A673 (cell line): ENCODE results near the gene EID3. TPM values are rescaled to one million over a fixed set of nuclear protein-coding genes. Genes with fewer than 3 reads are reported as not detected.

Experiments used
- BruUV-seq: library from RNA; stranded (reverse); fragments of 400-500 nt; replicated peaks from 2 replicates; lab custom pipeline; 2021; lab: Mats Ljungman, UMichigan
- CTCF ChIA-PET: fragments of 300-600 bp; sonication (Branson Sonifier 250); formaldehyde crosslinking; loops from one replicate; lab custom pipeline; 2022; ENCODE audit warnings: antibody characterized with exemption; lab: Charles Lee
- POLR2A ChIA-PET: fragments of 300-600 bp; sonication (Branson Sonifier 250); formaldehyde crosslinking; loops from one replicate; lab custom pipeline; 2022; ENCODE audit warnings: antibody characterized with exemption; ENCODE audit not compliant: low non-redundant PET; lab: Charles Lee
- DNase-seq: peaks from one replicate; pipeline ENCODE4 v3.0.0-alpha.2; 2015; ENCODE audit warnings: low spot score
- H3K27ac ChIP-seq: fragments of 200-600 bp; sonication (generic); 2 replicates; pipeline ENCODE4 v1.5.1; 2016; ENCODE audit warnings: mixed run types, low read depth, mild to moderate bottlenecking, mixed read lengths, antibody characterized with exemption, low read length; ENCODE audit not compliant: poor library complexity, severe bottlenecking
- H3K27me3 ChIP-seq: fragments of 200-600 bp; sonication (generic); replicated peaks from 2 replicates; pipeline ENCODE4 v1.6.1; 2017; ENCODE audit warnings: mixed run types, low read depth, mild to moderate bottlenecking, mixed read lengths, antibody characterized with exemption, low read length; ENCODE audit not compliant: insufficient read depth, poor library complexity
- H3K36me3 ChIP-seq: fragments of 200-600 bp; sonication (generic); 2 replicates; pipeline ENCODE4 v1.6.1; 2016; ENCODE audit warnings: mixed run types, mild to moderate bottlenecking, mixed read lengths, antibody characterized with exemption, low read length; ENCODE audit not compliant: insufficient read depth, poor library complexity, severe bottlenecking
- H3K4me1 ChIP-seq: fragments of 200-600 bp; sonication (generic); 2 replicates; pipeline ENCODE4 v1.6.1; 2017; ENCODE audit warnings: mixed run types, mild to moderate bottlenecking, mixed read lengths, antibody characterized with exemption, low read length; ENCODE audit not compliant: insufficient read depth, poor library complexity, severe bottlenecking
- H3K4me3 ChIP-seq: fragments of 200-600 bp; sonication (generic); 2 replicates; pipeline ENCODE4 v1.5.1; 2016; ENCODE audit warnings: low read depth, mixed run types, mild to moderate bottlenecking, mixed read lengths, low read length; ENCODE audit not compliant: poor library complexity, severe bottlenecking
- H3K9me3 ChIP-seq: fragments of 200-600 bp; sonication (generic); 2 replicates; pipeline ENCODE4 v1.6.1; 2016; ENCODE audit warnings: mixed run types, low read depth, mild to moderate bottlenecking, mixed read lengths, antibody characterized with exemption, low read length; ENCODE audit not compliant: poor library complexity, severe bottlenecking
- EZH2 ChIP-seq: fragments of 200-600 bp; sonication (generic); IDR thresholded peaks from 2 replicates; pipeline ENCODE4 v1.6.1; 2017; ENCODE audit warnings: borderline replicate concordance, low read depth, mild to moderate bottlenecking, mixed read lengths, antibody characterized with exemption, low read length; ENCODE audit not compliant: poor library complexity, severe bottlenecking
- intact Hi-C: fragments of 100-400 bp; cut with micrococcal nuclease; formaldehyde crosslinking; loops from one replicate; pipeline ENCODE4 v1.10.0; 2022; ENCODE audit not compliant: unreplicated experiment
- total RNA-seq: library from RNA; stranded (reverse); gene quantifications from 2 replicates; pipeline ENCODE4 v1.2.3, GENCODE V29; 2021
- TF ChIP-seq, protein P1 (sequence below): fragments of 300-800, 200-600 bp; sonication (generic); conservative IDR thresholded peaks from 2 replicates; pipeline ENCODE4 v1.5.1; 2017; ENCODE audit warnings: low read depth, mild to moderate bottlenecking, antibody characterized with exemption, low read length, moderate library complexity, mixed read lengths

The EID3 gene
- total RNA-seq, 1 experiment from 2014 or later, result 5.4 TPM

DNA sequence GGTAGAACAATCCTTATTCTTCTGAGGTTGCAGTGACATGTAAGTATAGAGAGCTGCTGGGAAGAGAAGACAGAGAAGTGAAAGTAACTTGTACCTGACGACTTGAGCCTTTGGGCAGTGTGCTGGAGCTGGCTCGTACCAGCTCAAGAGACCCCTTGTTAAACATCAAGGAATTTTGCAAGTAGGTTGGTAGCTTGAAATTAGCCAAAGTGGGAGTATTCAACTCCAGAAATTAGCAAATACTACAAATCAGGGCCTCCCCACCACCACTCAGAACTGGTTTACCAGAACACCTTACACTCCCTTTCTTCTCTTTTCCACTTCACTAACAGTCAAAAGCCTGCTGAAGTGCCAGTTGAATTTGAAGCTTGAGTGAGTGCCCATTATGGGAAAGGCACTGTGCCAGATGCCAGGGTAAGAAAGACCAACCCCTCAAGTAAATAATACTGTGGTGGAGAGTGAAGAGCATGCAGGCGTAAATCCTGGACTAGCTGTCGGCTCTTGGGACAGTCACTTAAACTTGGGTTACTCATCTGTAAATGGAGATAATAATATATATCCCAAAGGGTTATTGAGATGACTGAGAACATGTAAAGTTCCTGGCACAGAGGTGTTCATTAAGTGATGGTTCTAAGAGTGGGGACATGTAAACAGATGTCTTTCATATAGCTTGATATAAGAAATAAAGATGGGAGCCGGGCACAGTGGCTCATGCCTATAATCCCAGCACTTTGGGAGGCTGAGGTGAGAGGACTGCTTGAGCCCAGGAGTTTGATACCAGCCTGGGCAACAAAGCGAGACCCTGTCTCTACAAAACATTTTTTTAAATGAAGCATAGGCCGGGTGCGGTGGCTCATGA, 27.0 kb upstream of the EID3 start:
- H3K9me3 ChIP-seq, result no peaks in the 10 kb centered on the region
- DNase-seq, result no peak
- no peaks in the 10 kb centered on the region for H3K36me3 ChIP-seq
- no TSS peak for BruUV-seq
- ChIA-PET CTCF (interaction anchor here (0.7 kb wide), 1 partner anchor 85 kb away, joined by 3 read pairs; no protein-coding TSS in a partner anchor), POLR2A (interaction anchor here (0.6 kb wide), 1 partner anchor 57 kb away, joined by 3 read pairs; no protein-coding TSS in a partner anchor)
- no peaks in the 10 kb centered on the region for H3K4me1 ChIP-seq
- intact Hi-C loops, result no loop called here
- TF ChIP-seq EZH2, result no peak
- TF ChIP-seq, protein P1, sequence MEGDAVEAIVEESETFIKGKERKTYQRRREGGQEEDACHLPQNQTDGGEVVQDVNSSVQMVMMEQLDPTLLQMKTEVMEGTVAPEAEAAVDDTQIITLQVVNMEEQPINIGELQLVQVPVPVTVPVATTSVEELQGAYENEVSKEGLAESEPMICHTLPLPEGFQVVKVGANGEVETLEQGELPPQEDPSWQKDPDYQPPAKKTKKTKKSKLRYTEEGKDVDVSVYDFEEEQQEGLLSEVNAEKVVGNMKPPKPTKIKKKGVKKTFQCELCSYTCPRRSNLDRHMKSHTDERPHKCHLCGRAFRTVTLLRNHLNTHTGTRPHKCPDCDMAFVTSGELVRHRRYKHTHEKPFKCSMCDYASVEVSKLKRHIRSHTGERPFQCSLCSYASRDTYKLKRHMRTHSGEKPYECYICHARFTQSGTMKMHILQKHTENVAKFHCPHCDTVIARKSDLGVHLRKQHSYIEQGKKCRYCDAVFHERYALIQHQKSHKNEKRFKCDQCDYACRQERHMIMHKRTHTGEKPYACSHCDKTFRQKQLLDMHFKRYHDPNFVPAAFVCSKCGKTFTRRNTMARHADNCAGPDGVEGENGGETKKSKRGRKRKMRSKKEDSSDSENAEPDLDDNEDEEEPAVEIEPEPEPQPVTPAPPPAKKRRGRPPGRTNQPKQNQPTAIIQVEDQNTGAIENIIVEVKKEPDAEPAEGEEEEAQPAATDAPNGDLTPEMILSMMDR, result no peak
- H3K27ac ChIP-seq, result no peak overlapping the region
- H3K4me3 ChIP-seq, result no peak overlapping the region
- H3K27me3 ChIP-seq, result no peaks in the 10 kb centered on the region

- no peak overlapping the region for H3K27ac ChIP-seq
- POLR2A ChIA-PET, result no interaction called here
These were observed 24.4 kb upstream of the EID3 start for GRCh38 chr12:104279164-104279563.

GRCh38 chr12:104280111-104280510, 23.4 kb upstream of the EID3 start:
- H3K4me1 ChIP-seq, result no peaks in the 10 kb centered on the region
- no peak for DNase-seq
- no peak overlapping the region for H3K4me3 ChIP-seq
- BruUV-seq, result no TSS peak
- no peak overlapping the region for H3K27ac ChIP-seq
- CTCF ChIA-PET, result no interaction called here
- intact Hi-C loops, result no loop called here
- no peak for TF ChIP-seq EZH2
- TF ChIP-seq, protein P1, result no peak
- POLR2A ChIA-PET, result no interaction called here
- H3K36me3 ChIP-seq, result no peaks in the 10 kb centered on the region
- H3K9me3 ChIP-seq, result no peaks in the 10 kb centered on the region
- H3K27me3 ChIP-seq, result no peaks in the 10 kb centered on the region

More at GRCh38 chr12:104279164-104279563, 24.4 kb upstream of the EID3 start:
- H3K36me3 ChIP-seq, result no peaks in the 10 kb centered on the region
- TF ChIP-seq, protein P1, result no peak
- no peak for TF ChIP-seq EZH2
- H3K4me3 ChIP-seq, result no peak overlapping the region
- H3K27me3 ChIP-seq, result no peaks in the 10 kb centered on the region
- no peak for DNase-seq
- H3K4me1 ChIP-seq, result no peaks in the 10 kb centered on the region
- CTCF ChIA-PET, result no interaction called here
- intact Hi-C loops, result no loop called here
- H3K9me3 ChIP-seq, result no peaks in the 10 kb centered on the region
- BruUV-seq, result no TSS peak
